GM18517 (cell line): Measurements from ENCODE around the gene WWP2.

Experiments used
- ATAC-seq: cut with Tn5 transposase; IDR thresholded peaks from one replicate; pipeline ENCODE4 v1.9.1; 2021; ENCODE audit warnings: mild to moderate bottlenecking, moderate library complexity; ENCODE audit not compliant: unreplicated experiment

Gene WWP2

DNA sequence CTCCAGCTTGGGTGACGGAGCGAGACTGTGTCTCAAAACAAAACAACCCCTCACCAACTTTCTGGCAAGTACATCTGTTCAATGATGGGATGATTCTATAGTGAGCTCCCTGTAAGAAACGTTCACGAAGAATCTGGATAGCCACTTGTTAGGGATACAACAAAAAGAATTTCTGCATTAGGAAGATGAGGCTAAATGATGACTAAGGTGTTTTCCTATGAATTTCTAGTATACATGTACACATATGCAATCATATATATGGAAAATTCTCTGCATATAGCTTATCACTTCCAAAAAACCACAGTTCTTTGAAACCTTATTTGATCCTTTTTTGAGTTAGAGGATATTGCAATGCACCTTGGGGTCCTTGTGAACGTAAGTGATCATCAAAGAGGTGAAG, 124.6 kb downstream of the WWP2 start:
- no peak for ATAC-seq

GRCh38 chr16:69888005-69888590, 126.0 kb downstream of the WWP2 start:
- no peak for ATAC-seq

DNA sequence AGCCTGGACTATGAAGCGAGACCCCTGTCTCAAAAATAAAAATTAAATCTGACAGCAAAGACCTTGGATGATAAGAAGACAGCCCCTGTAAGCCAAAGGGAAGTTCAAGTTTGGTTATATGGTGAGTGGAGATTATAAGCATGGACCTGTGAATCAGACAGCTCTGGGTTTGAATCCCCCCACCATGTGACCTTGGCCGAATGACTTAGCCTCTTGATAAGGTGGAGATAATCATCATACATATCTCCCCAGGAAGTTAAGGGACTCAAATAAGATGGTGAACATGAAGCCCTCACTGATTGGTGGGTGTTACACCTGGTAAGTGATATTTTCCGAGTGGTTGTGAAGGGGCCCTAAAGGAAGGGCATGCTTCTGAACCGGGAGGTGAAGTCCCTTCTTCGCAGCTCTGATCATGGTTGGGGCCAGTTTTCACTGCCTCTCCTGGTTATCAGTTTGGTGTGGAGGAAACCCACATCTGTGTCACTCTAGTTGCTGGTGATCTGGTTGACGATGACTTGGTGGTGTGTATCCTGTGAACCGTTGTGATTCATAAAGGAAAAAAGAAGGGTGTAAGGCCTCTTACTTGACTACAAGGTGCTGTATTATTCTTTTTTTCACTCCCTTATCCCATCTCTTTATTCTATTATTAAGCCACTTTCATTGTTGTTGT, 127.3 kb downstream of the WWP2 start:
- ATAC-seq, result no peak

- ATAC-seq, result no peak
Observed at GRCh38 chr16:69890114-69890891, 128.2 kb downstream of the WWP2 start.

- ATAC-seq, result no peak
Observed at GRCh38 chr16:69890892-69891282, 128.8 kb downstream of the WWP2 start.

GRCh38 chr16:69892378-69892777, 130.2 kb downstream of the WWP2 start:
- ATAC-seq, result no peak

- ATAC-seq, result no peak
Observed at GRCh38 chr16:69893106-69893505, 131.0 kb downstream of the WWP2 start.

GRCh38 chr16:69894676-69895075, 132.5 kb downstream of the WWP2 start:
- ATAC-seq, result no peak

DNA sequence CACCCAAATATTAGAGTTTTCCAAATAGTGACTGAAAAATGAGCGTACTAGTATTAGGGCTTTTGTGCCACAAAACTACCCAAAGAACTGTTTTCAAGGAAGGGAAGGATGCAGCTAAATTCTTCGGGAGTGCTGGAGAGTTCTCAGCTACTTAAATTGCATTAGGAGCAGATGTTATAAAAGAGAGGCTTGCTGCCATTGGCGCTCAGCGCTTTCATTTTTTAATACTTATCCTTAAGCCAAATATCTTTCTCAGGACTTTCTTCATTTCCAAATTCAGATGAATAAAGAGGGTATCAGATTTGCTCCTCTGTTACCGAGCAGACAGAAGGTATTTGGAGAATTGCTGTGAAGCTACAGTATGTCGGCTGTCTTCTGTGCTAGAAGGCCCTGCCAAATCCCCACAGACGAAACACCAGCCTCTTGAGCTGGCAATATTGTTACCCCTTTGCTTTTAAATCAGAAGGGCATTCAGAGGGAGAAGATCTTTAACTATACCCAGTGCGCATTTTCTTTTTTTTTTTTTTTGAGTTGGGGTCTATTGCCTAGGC, 141.8 kb downstream of the WWP2 start:
- ATAC-seq, result no peak

- no peak for ATAC-seq
Observed at GRCh38 chr16:69904495-69905170, 142.5 kb downstream of the WWP2 start.

DNA sequence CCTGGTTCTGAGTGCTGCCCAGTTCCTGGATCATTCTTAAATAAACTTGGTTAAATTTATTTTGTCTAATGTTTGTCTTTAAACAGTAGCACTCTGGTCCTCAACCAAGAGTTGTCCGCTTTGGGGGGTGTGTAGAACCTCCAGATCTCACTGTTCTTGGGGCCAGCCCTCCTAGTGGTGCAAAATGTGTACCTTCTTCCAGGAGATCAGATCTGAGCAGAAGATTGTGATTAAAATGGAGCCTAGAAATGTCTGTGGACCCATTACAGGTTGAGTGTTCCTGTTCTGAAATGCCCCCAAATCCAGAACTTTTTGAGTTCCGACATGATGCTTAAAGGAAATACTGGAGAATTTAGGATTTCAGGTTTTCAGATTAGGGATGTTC, 143.0 kb downstream of the WWP2 start:
- no peak for ATAC-seq

GRCh38 chr16:69906838-69907401, 144.8 kb downstream of the WWP2 start:
- no peak for ATAC-seq

DNA sequence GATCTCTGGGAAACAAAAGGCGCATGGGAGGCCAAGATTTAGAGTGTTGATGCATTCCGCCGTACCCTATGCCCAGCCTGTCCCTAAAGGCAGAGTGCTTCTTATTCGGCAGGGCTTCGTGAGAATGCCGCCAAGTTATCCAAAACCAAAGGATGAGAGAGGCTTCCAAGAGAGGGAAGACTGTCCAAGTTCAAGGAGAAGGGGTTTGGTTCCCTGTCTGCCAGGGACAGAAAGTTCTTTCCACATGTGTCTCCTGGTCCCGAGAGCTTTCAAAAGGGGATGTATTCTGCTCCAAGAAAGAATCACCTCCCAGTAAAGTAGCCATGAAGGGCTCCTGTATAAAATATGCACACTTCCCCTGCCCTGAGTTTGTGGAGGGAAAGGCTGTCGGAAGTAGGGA, 146.9 kb downstream of the WWP2 start:
- ATAC-seq, result no peak

GRCh38 chr16:69909760-69910159, 147.6 kb downstream of the WWP2 start:
- no peak for ATAC-seq

DNA sequence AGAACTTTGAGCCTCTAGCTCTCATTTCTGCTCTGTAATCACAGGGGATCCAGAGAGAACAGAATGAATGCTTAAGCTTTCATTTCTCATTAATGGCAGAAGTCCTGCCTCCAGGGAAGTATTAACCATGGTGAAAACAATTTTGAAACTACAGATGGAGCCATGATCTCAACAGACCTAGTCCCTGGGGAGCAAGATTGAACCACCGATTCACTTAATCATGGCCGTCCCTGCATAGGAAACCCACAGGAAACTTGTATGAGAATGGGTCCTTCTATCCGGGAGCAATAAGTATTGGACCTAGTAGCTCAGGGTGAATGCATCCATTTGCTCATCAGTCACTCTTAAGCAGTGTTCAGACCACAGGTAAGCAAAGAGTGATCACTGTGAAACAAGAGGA, 148.8 kb downstream of the WWP2 start:
- no peak for ATAC-seq

GRCh38 chr16:69916462-69916861, 154.3 kb downstream of the WWP2 start:
- no peak for ATAC-seq

DNA sequence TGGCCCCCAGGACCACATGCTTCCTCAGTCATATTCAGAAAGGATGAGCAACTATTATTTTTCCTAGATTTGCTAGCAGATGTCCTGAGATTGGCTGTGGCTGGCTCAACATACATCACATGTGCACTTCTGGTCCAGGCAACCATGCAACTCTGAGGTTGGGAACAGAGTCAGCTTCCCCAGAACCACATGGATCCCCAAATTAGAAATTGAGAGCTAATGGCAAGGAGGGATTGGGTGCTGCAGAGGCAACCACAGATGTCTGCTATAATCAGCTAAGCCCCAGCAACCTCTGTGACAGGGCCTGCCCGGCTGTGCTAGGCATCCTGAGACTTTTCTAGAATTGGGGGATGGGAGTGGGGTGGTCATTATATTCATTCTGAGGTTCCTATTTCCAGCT, 155.2 kb downstream of the WWP2 start:
- ATAC-seq, result no peak

GRCh38 chr16:69917739-69918138, 155.6 kb downstream of the WWP2 start:
- ATAC-seq, result no peak

DNA sequence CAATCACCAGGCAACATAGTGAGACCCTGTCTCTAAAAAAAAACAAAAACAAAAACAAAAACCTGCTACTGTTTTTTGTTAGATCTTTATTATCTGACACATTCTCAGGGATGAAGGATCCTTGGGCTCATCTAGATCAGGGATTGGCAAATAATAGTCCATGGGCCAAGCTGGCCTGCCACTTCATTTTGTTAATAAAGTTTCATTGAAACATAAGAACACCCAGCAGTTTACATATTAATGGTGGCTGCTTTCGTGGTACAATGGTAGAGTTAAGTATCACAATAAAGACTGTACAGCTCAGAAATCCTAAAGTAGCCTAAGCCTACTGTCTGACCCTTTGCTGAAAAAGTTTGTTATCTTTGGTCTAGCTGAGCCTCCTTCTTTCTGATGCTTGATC, 156.1 kb downstream of the WWP2 start:
- ATAC-seq, result no peak

DNA sequence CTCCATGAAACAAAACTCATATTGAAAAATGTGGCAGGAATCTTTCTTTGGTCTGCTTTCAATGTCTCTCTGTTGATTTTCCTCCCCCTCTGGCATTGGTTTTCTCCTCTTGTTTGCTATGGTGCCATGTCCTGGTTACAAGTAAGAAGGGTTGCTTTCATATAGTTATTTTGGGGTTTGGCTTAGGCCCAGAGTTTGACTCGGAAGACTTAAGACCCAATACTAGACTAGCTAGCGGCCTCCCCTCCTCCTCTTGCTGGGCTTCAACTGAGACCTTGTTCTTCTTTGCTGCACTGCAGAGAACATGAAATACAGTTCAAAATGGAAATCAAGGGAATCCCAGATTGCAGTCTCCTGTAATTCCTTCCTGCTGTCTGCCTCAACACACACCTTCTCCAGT, 159.0 kb downstream of the WWP2 start:
- ATAC-seq, result no peak

GRCh38 chr16:69922200-69922599, 160.1 kb downstream of the WWP2 start:
- no peak for ATAC-seq
